SH-SY5Y (cell line): ENCODE data around the gene TMEM95.

ENCODE experiments used
- GATA2 ChIP-seq: IDR thresholded peaks from 2 replicates; pipeline ENCODE4 v1.6.1; 2011; ENCODE audit warnings: mild to moderate bottlenecking, low read depth, low read length
- GATA3 ChIP-seq: IDR thresholded peaks from 2 replicates; pipeline ENCODE4 v1.6.1; 2011; ENCODE audit warnings: low read depth, mild to moderate bottlenecking, low read length, moderate library complexity

TMEM95 gene

GRCh38 chr17:7398612-7399011 lies 43.7 kb downstream of the TMEM95 start:
- TF ChIP-seq GATA2 (no peak), GATA3 (no peak)

GRCh38 chr17:7403043-7403726 lies 48.2 kb downstream of the TMEM95 start:
- TF ChIP-seq GATA3, result no peak
- TF ChIP-seq GATA2, result no peak

- TF ChIP-seq GATA3 (no peak), GATA2 (no peak)
These were observed 48.7 kb downstream of the TMEM95 start for GRCh38 chr17:7403727-7403976.

GRCh38 chr17:7403977-7404736 lies 49.2 kb downstream of the TMEM95 start, which contains the start of gene TMEM256:
TMEM256 (minus strand) TSS chr17:7404097; CDS start chr17:7404084, 13 bp downstream.
- TF ChIP-seq GATA3 (no peak), GATA2 (no peak)

DNA sequence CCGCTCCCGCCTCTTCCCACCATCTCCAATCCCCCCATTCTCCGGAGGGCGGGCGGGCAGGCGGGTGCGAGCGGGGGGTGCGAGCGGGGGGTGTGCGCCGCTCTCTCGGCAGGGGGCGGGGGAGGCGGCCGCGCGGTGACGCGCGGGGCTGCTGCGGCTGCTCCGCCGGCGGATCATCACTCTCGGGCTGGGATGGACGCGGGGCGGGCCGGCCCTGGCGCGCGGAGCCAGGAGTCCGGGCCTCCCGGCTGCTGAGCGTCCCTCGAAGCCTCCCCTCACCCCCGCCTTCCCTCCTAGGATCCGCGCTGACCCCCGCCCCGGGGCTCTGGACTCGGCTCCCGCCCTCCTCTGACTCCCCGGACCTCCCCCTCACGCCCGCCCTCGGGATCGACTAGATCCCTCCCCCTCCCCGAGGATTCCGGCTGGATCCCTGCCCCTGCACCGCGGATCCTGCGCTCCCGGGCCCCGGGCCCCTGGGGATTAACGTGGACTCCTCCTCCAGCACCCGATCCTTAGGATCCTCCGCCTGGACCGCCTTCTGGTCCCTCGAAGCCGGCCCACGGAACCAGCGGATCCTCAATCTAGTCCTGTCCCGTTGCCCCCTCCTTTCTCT lies 49.9 kb downstream of the TMEM95 start:
- TF ChIP-seq GATA2 (no peak), GATA3 (no peak)

DNA sequence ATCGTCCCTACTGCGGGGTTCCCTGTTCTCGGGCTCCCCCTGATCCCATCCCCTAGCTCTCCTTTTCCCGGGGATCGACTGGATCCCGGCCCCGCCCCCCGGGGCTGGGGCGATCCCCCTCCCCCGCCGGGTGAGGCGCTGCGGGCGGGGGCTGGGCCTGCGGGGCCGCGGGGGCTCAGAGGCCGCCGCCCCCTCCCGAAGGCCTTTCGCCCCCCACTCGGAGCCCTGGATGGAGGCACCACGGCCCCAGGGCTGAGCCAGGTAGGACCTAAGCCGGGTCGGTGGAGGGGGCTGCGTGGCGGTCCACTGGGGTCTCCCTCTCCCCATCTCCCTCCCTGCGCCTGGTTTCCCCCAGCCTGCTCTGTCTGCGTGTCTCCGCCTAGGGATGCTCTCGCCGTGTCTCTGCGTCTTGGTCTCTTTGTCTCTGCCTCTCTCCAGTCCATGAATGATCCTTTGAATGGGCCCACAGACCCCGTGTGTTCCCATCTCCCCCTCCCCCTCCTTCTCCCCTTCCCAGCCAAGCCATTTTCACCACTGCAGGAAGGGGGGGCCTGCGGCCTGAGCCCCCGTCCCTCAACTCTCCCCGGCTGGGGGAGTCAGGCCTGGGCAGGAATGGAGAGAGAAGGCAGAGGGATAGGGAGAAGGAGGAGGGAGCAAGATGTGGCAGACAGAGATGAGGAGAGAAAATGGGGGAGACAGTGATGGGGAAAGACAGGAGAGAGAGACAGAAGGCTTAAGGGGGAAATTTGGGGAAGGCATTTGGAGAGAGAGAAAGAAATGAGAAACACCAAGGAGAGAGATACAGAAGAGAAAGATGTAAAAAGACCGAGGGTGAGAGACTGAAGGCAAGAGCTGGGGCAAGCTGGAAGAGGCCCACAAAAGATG lies 50.6 kb downstream of the TMEM95 start:
- TF ChIP-seq GATA2, result no peak
- TF ChIP-seq GATA3, result no peak

- TF ChIP-seq GATA2 (no peak), GATA3 (no peak)
These were observed 51.4 kb downstream of the TMEM95 start for GRCh38 chr17:7406235-7406825.
